ENCODE data around the gene GALNT9.

Gene GALNT9

GRCh38 chr12:132333766-132334165 lies 4.4 kb upstream of the GALNT9 start:
- peaks cover 45% of the 10 kb centered on the region for H3K27me3 ChIP-seq (ENCODE audit: insufficient read depth, low read length)
- H2AFZ ChIP-seq (ENCODE audit: low read length, unreplicated experiment) = no peak overlapping the region
- no peaks in the 10 kb centered on the region for H3K36me3 ChIP-seq (ENCODE audit: insufficient read depth, low read length)
- no peak overlapping the region for H3K27ac ChIP-seq (ENCODE audit: low read depth, low read length)
- H3K4me3 ChIP-seq (ENCODE audit: low read depth, low read length) = no peak overlapping the region
- H3K79me2 ChIP-seq (ENCODE audit: control insufficient read depth, insufficient read depth, low read length, unreplicated experiment) = no peaks in the 10 kb centered on the region
- H3K4me1 ChIP-seq (ENCODE audit: control insufficient read depth, insufficient read depth, low read length, unreplicated experiment) = peaks cover 2% of the 10 kb centered on the region

GRCh38 chr12:132333273-132333672 lies 3.9 kb upstream of the GALNT9 start:
- Histone ChIP-seq H3K27me3 (ENCODE audit: insufficient read depth, low read length) (peaks cover 48% of the 10 kb centered on the region), H3K79me2 (ENCODE audit: control insufficient read depth, insufficient read depth, low read length, unreplicated experiment) (no peaks in the 10 kb centered on the region)

GRCh38 chr12:132330549-132330881 lies 1.1 kb upstream of the GALNT9 start:
- H2AFZ ChIP-seq (ENCODE audit: low read length, unreplicated experiment) = no peak overlapping the region
- H3K4me1 ChIP-seq (ENCODE audit: control insufficient read depth, insufficient read depth, low read length, unreplicated experiment) = peaks cover 28% of the 10 kb centered on the region
- no peak overlapping the region for H3K4me3 ChIP-seq (ENCODE audit: low read depth, low read length)
- H3K36me3 ChIP-seq (ENCODE audit: insufficient read depth, low read length) = no peaks in the 10 kb centered on the region
- H3K27me3 ChIP-seq (ENCODE audit: insufficient read depth, low read length) = peaks cover 43% of the 10 kb centered on the region
- H3K27ac ChIP-seq (ENCODE audit: low read depth, low read length) = no peak overlapping the region
- no peaks in the 10 kb centered on the region for H3K79me2 ChIP-seq (ENCODE audit: control insufficient read depth, insufficient read depth, low read length, unreplicated experiment)

More at GRCh38 chr12:132333273-132333672, 3.9 kb upstream of the GALNT9 start:
- Histone ChIP-seq H3K4me1 (ENCODE audit: control insufficient read depth, insufficient read depth, low read length, unreplicated experiment) (peaks cover 7% of the 10 kb centered on the region), H3K27ac (ENCODE audit: low read depth, low read length) (no peak overlapping the region), H3K4me3 (ENCODE audit: low read depth, low read length) (no peak overlapping the region), H3K36me3 (ENCODE audit: insufficient read depth, low read length) (no peaks in the 10 kb centered on the region), H2AFZ (ENCODE audit: low read length, unreplicated experiment) (no peak overlapping the region)

GRCh38 chr12:132329720-132330548 lies 545 bp upstream of the GALNT9 start:
- Histone ChIP-seq H3K79me2 (ENCODE audit: control insufficient read depth, insufficient read depth, low read length, unreplicated experiment) (no peaks in the 10 kb centered on the region), H3K27ac (ENCODE audit: low read depth, low read length) (no peak overlapping the region), H3K36me3 (ENCODE audit: insufficient read depth, low read length) (no peaks in the 10 kb centered on the region), H3K27me3 (ENCODE audit: insufficient read depth, low read length) (peaks cover 43% of the 10 kb centered on the region), H3K4me3 (ENCODE audit: low read depth, low read length) (no peak overlapping the region), H3K4me1 (ENCODE audit: control insufficient read depth, insufficient read depth, low read length, unreplicated experiment) (peaks cover 34% of the 10 kb centered on the region), H2AFZ (ENCODE audit: low read length, unreplicated experiment) (no peak overlapping the region)

- Histone ChIP-seq H3K27me3 (ENCODE audit: insufficient read depth, low read length) (peaks cover 34% of the 10 kb centered on the region), H2AFZ (ENCODE audit: low read length, unreplicated experiment) (no peak overlapping the region), H3K27ac (ENCODE audit: low read depth, low read length) (peak overlapping the region; percentile 77), H3K79me2 (ENCODE audit: control insufficient read depth, insufficient read depth, low read length, unreplicated experiment) (no peaks in the 10 kb centered on the region), H3K36me3 (ENCODE audit: insufficient read depth, low read length) (no peaks in the 10 kb centered on the region), H3K4me1 (ENCODE audit: control insufficient read depth, insufficient read depth, low read length, unreplicated experiment) (peaks cover 35% of the 10 kb centered on the region), H3K4me3 (ENCODE audit: low read depth, low read length) (peak overlapping the region; percentile 67)
These were observed 933 bp downstream of the GALNT9 start for GRCh38 chr12:132328282-132329029.

- Histone ChIP-seq H3K36me3 (ENCODE audit: insufficient read depth, low read length) (no peaks in the 10 kb centered on the region), H3K4me3 (ENCODE audit: low read depth, low read length) (peak overlapping the region; percentile 67), H3K27me3 (ENCODE audit: insufficient read depth, low read length) (peaks cover 34% of the 10 kb centered on the region), H3K79me2 (ENCODE audit: control insufficient read depth, insufficient read depth, low read length, unreplicated experiment) (no peaks in the 10 kb centered on the region), H3K4me1 (ENCODE audit: control insufficient read depth, insufficient read depth, low read length, unreplicated experiment) (peaks cover 35% of the 10 kb centered on the region), H2AFZ (ENCODE audit: low read length, unreplicated experiment) (no peak overlapping the region), H3K27ac (ENCODE audit: low read depth, low read length) (peak overlapping the region; percentile 77)
These were observed 1.8 kb downstream of the GALNT9 start for GRCh38 chr12:132327336-132328171.

GRCh38 chr12:132326646-132327045 lies 2.7 kb downstream of the GALNT9 start:
- Histone ChIP-seq H3K4me1 (ENCODE audit: control insufficient read depth, insufficient read depth, low read length, unreplicated experiment) (peaks cover 35% of the 10 kb centered on the region), H3K4me3 (ENCODE audit: low read depth, low read length) (no peak overlapping the region), H3K79me2 (ENCODE audit: control insufficient read depth, insufficient read depth, low read length, unreplicated experiment) (no peaks in the 10 kb centered on the region), H2AFZ (ENCODE audit: low read length, unreplicated experiment) (no peak overlapping the region), H3K27me3 (ENCODE audit: insufficient read depth, low read length) (peaks cover 26% of the 10 kb centered on the region), H3K36me3 (ENCODE audit: insufficient read depth, low read length) (no peaks in the 10 kb centered on the region), H3K27ac (ENCODE audit: low read depth, low read length) (peak overlapping the region; percentile 77)

GRCh38 chr12:132325733-132326130 lies 3.7 kb downstream of the GALNT9 start:
- no peak overlapping the region for H3K27ac ChIP-seq (ENCODE audit: low read depth, low read length)
- peaks cover 16% of the 10 kb centered on the region for H3K27me3 ChIP-seq (ENCODE audit: insufficient read depth, low read length)
- no peak overlapping the region for H3K4me3 ChIP-seq (ENCODE audit: low read depth, low read length)
- H3K36me3 ChIP-seq (ENCODE audit: insufficient read depth, low read length) = no peaks in the 10 kb centered on the region
- H2AFZ ChIP-seq (ENCODE audit: low read length, unreplicated experiment) = no peak overlapping the region
- no peaks in the 10 kb centered on the region for H3K79me2 ChIP-seq (ENCODE audit: control insufficient read depth, insufficient read depth, low read length, unreplicated experiment)
- H3K4me1 ChIP-seq (ENCODE audit: control insufficient read depth, insufficient read depth, low read length, unreplicated experiment) = peaks cover 35% of the 10 kb centered on the region

- peaks cover 35% of the 10 kb centered on the region for H3K4me1 ChIP-seq (ENCODE audit: control insufficient read depth, insufficient read depth, low read length, unreplicated experiment)
- H3K27ac ChIP-seq (ENCODE audit: low read depth, low read length) = no peak overlapping the region
- no peak overlapping the region for H3K4me3 ChIP-seq (ENCODE audit: low read depth, low read length)
- no peak overlapping the region for H2AFZ ChIP-seq (ENCODE audit: low read length, unreplicated experiment)
- no peaks in the 10 kb centered on the region for H3K79me2 ChIP-seq (ENCODE audit: control insufficient read depth, insufficient read depth, low read length, unreplicated experiment)
- peaks cover 10% of the 10 kb centered on the region for H3K27me3 ChIP-seq (ENCODE audit: insufficient read depth, low read length)
- no peaks in the 10 kb centered on the region for H3K36me3 ChIP-seq (ENCODE audit: insufficient read depth, low read length)
These were observed 4.3 kb downstream of the GALNT9 start for GRCh38 chr12:132324841-132325732.

GRCh38 chr12:132324173-132324572 lies 5.2 kb downstream of the GALNT9 start:
- Histone ChIP-seq H3K27me3 (ENCODE audit: insufficient read depth, low read length) (peaks cover 6% of the 10 kb centered on the region; the same call in 1 of the 2 replicates), H3K27ac (ENCODE audit: low read depth, low read length) (no peak overlapping the region), H2AFZ (ENCODE audit: low read length, unreplicated experiment) (no peak overlapping the region), H3K4me3 (ENCODE audit: low read depth, low read length) (no peak overlapping the region), H3K36me3 (ENCODE audit: insufficient read depth, low read length) (no peaks in the 10 kb centered on the region), H3K79me2 (ENCODE audit: control insufficient read depth, insufficient read depth, low read length, unreplicated experiment) (no peaks in the 10 kb centered on the region), H3K4me1 (ENCODE audit: control insufficient read depth, insufficient read depth, low read length, unreplicated experiment) (peaks cover 35% of the 10 kb centered on the region)

Measured in ACC112 (cell line).